ENCODE measurements around the gene LFNG. TPM values are rescaled to one million over a fixed set of nuclear protein-coding genes. Genes with fewer than 3 reads are reported as not detected.
A peak's percentile ranks its signal among the peaks of the same experiment; 100 is the strongest.

Gene LFNG
- total and polyA plus RNA-seq, 9 of the 15 experiments (the other 6 are each of a cell fraction or from before 2014, with no cell fraction given) = 0.03 to 0.89 (median 0.25) TPM; not detected in 1

GRCh38 chr7:2555121-2556052 lies 35.8 kb downstream of the LFNG start, which contains the start of gene BRAT1 (continued):
- no peak for TF ChIP-seq ZBTB17 (CRISPR knock-in tag; IDR thresholded peaks at IDR 0.05)
- TF ChIP-seq POU5F1 (IDR thresholded peaks at IDR 0.05; ENCODE audit: borderline replicate concordance, low read depth, low read length, partially characterized antibody) = no peak
- TF ChIP-seq, protein P1, sequence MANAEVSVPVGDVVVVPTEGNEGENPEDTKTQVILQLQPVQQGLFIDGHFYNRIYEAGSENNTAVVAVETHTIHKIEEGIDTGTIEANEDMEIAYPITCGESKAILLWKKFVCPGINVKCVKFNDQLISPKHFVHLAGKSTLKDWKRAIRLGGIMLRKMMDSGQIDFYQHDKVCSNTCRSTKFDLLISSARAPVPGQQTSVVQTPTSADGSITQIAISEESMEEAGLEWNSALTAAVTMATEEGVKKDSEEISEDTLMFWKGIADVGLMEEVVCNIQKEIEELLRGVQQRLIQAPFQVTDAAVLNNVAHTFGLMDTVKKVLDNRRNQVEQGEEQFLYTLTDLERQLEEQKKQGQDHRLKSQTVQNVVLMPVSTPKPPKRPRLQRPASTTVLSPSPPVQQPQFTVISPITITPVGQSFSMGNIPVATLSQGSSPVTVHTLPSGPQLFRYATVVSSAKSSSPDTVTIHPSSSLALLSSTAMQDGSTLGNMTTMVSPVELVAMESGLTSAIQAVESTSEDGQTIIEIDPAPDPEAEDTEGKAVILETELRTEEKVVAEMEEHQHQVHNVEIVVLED (CRISPR knock-in tag; IDR thresholded peaks at IDR 0.05) = peak; percentile 24; the same call in 1 of the 2 replicates
- peak; percentile 73 for TF ChIP-seq HBP1 (CRISPR knock-in tag; IDR thresholded peaks at IDR 0.05)
- TF ChIP-seq CTCFL (IDR thresholded peaks at IDR 0.05; ENCODE audit: borderline replicate concordance, insufficient read depth, low read depth, low read length, poor library complexity, severe bottlenecking) = peak; percentile 95
- TF ChIP-seq, protein P2, sequence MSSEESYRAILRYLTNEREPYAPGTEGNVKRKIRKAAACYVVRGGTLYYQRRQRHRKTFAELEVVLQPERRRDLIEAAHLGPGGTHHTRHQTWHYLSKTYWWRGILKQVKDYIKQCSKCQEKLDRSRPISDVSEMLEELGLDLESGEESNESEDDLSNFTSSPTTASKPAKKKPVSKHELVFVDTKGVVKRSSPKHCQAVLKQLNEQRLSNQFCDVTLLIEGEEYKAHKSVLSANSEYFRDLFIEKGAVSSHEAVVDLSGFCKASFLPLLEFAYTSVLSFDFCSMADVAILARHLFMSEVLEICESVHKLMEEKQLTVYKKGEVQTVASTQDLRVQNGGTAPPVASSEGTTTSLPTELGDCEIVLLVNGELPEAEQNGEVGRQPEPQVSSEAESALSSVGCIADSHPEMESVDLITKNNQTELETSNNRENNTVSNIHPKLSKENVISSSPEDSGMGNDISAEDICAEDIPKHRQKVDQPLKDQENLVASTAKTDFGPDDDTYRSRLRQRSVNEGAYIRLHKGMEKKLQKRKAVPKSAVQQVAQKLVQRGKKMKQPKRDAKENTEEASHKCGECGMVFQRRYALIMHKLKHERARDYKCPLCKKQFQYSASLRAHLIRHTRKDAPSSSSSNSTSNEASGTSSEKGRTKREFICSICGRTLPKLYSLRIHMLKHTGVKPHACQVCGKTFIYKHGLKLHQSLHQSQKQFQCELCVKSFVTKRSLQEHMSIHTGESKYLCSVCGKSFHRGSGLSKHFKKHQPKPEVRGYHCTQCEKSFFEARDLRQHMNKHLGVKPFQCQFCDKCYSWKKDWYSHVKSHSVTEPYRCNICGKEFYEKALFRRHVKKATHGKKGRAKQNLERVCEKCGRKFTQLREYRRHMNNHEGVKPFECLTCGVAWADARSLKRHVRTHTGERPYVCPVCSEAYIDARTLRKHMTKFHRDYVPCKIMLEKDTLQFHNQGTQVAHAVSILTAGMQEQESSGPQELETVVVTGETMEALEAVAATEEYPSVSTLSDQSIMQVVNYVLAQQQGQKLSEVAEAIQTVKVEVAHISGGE (CRISPR knock-in tag; IDR thresholded peaks at IDR 0.05) = 0 out of 6 replicates have a peak, but pooled peaks of 1 of the 3 experiments have one; percentile 24
- TF ChIP-seq CTCF (IDR thresholded peaks at IDR 0.05 in 2 of 3, conservative IDR thresholded peaks at IDR 0.05 in 1 of 3; ENCODE audit: insufficient read depth in 2 of 3, low read depth in 1 of 3, low read length in 3 of 3) = peak; percentile 43 to 72 (median 50); a peak in 5 of 6 replicates
- peak; percentile 48; the same call in 1 of the 2 replicates for TF ChIP-seq POLR2H (tag; IDR thresholded peaks at IDR 0.05; ENCODE audit: low read depth)
- peak; percentile 94 for TF ChIP-seq ETV1 (tag; conservative IDR thresholded peaks at IDR 0.05; ENCODE audit: low read depth)
- TF ChIP-seq NFE2L1 (tag; IDR thresholded peaks at IDR 0.05; ENCODE audit: borderline replicate concordance, low read depth) = no peak
